KG1 (cell line): ENCODE data around the gene FRZB.

Experiments used
- DNase-seq: peaks from one replicate; lab custom pipeline; 2025; lab: John Stamatoyannopoulos, UW

The FRZB gene

DNA sequence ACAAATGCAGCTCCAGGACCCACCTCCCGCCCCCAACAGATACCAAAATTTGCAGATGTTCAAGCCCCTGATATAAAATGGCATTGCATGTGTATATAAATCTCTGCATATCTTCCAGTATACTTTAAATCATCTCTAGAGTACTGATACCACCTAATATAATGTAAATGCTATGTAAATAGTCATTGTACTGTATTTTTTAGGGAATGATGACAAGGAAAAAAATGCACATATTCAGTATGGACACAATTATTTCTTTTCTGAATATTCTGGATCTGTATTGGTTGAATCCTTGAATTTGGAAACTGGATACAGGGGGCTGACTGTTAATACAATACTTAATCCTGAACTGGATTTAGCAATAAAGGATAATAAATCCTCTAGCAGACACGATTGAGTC lies 67.7 kb downstream of the FRZB start:
- DNase-seq = no peak

DNA sequence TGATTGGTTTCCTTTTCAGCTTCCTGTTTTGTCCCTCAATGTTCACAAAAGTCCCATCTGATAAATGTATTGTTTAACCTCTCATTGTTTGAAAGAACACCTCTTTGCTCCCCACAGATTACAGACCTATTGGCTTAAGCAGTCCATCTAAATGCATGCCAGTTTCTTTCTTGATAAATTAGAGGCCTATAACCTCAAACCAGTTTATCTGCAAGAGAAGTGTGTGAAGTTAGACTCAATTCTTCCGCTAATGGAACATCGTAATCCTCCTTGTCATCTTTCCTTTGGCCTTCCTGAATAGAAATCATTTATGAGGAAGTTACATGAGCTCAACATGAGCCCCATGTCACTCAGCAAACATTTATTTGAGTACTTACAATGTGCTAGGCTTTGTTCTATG lies 74.0 kb downstream of the FRZB start:
- no peak for DNase-seq

DNA sequence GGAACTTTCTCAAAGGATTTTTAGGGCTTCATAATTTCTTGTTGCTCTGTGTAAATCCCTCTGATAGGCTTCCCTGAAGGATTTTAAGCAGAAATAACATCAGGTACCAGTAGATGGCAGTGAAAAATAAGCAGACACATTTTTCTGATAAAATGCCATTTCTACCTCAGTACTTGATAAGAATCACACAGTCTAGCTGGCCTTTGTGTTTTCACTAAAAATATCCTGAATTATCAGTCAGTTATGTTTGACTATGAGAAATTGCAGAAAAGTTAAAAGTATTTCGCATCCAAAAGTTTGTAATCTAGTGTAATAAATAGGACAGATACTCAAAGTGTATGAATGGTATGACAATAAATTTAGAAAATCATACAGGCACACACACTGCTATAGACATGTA lies 81.7 kb downstream of the FRZB start:
- DNase-seq = no peak

DNA sequence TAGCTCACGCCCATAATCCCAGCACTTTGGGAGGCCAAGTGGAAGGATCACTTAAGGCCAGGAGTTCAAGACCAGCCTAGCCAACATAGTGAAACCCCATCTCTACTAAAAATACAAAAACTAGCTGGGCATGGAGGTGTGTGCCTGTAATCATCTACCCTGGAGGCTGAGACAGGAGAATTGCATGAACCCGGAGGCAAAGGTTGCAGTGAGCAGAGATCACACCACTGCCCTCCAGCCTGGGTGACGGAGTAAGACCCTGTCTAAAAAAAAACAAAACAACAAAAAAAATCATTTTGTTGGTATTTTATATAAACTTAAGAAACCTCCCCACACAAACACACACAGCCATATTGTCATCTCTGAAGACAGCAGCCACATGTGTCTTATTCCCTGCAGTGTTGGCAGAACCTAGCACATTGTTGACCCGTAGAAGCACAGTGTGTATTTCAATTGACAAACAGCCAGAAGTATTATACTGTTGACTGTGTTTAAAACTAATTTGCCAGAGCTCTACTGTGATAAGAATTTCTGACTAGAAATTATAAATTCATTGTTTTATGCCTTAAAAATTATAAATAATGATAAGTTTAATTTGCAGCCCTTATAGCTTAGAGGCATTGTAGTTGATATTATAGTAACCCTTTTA lies 82.3 kb downstream of the FRZB start:
- DNase-seq = no peak
